ENCODE measurements around the gene RBM19.

Gene RBM19

GRCh38 chr12:113861708-113862312 lies 104.3 kb downstream of the RBM19 start:
- no peak overlapping the region for H3K4me3 ChIP-seq (ENCODE audit: low read length)
- DNase-seq (ENCODE audit: low read depth): no peak
- no peak for TF ChIP-seq CTCF (IDR thresholded peaks at IDR 0.05; ENCODE audit: insufficient read depth, low read depth, low read length, missing control alignments)

GRCh38 chr12:113860950-113861349 lies 105.2 kb downstream of the RBM19 start:
- no peak overlapping the region for H3K4me3 ChIP-seq (ENCODE audit: low read length)
- no peak for TF ChIP-seq CTCF (IDR thresholded peaks at IDR 0.05; ENCODE audit: insufficient read depth, low read depth, low read length, missing control alignments)
- peak; percentile 93 for DNase-seq (ENCODE audit: low read depth)

GRCh38 chr12:113860059-113860820 lies 105.9 kb downstream of the RBM19 start:
- TF ChIP-seq CTCF (IDR thresholded peaks at IDR 0.05; ENCODE audit: insufficient read depth, low read depth, low read length, missing control alignments): peak; percentile 4
- no peak overlapping the region for H3K4me3 ChIP-seq (ENCODE audit: low read length)
- DNase-seq (ENCODE audit: low read depth): no peak

- DNase-seq (ENCODE audit: low read depth): peak; percentile 87
- no peak overlapping the region for H3K4me3 ChIP-seq (ENCODE audit: low read length)
- TF ChIP-seq CTCF (IDR thresholded peaks at IDR 0.05; ENCODE audit: insufficient read depth, low read depth, low read length, missing control alignments): no peak
Measured at GRCh38 chr12:113858841-113859386, 107.2 kb downstream of the RBM19 start.

GRCh38 chr12:113857371-113857770 lies 108.8 kb downstream of the RBM19 start:
- no peak overlapping the region for H3K4me3 ChIP-seq (ENCODE audit: low read length)
- no peak for DNase-seq (ENCODE audit: low read depth)
- no peak for TF ChIP-seq CTCF (IDR thresholded peaks at IDR 0.05; ENCODE audit: insufficient read depth, low read depth, low read length, missing control alignments)

- DNase-seq (ENCODE audit: low read depth): no peak
- TF ChIP-seq CTCF (IDR thresholded peaks at IDR 0.05; ENCODE audit: insufficient read depth, low read depth, low read length, missing control alignments): no peak
- no peak overlapping the region for H3K4me3 ChIP-seq (ENCODE audit: low read length)
Measured at GRCh38 chr12:113855998-113856397, 110.1 kb downstream of the RBM19 start.
